Activated CD8-positive, alpha-beta T cell treated with anti-CD3 and anti-CD28 coated beads, Interleukin-2, amount 10 ng/mL, durations not matched to agents 7 days and 5 days (primary cell): ENCODE data around the gene PHYHIPL. TPM values are rescaled to one million over a fixed set of nuclear protein-coding genes. Genes with fewer than 3 reads are reported as not detected.

Experiments used
- ATAC-seq: fragments of 150-1000 bp; cut with Tn5 transposase; one replicate; pipeline ENCODE4 v1.10.0; 2021; ENCODE audit warnings: moderate library complexity
- CTCF ChIA-PET: fragments of 350-600 bp; sonication (Branson Sonifier 250); formaldehyde crosslinking; loops from one replicate; lab custom pipeline; 2021; ENCODE audit warnings: antibody characterized with exemption; lab: Charles Lee
- POLR2A ChIA-PET: fragments of 350-600 bp; sonication (Branson Sonifier 250); formaldehyde crosslinking; loops from one replicate; lab custom pipeline; 2021; ENCODE audit warnings: antibody characterized with exemption; lab: Charles Lee
- DNase-seq: peaks from one replicate; pipeline ENCODE4 v3.0.0-alpha.2; 2020
- H3K27ac Mint-ChIP-seq: one replicate; pipeline ENCODE4 v1.8.0; 2021; ENCODE audit warnings: mild to moderate bottlenecking, mixed read lengths
- H3K27me3 Mint-ChIP-seq: one replicate; pipeline ENCODE4 v1.8.0; 2021; ENCODE audit warnings: low read depth, mixed read lengths
- H3K36me3 Mint-ChIP-seq: one replicate; pipeline ENCODE4 v1.8.0; 2021; ENCODE audit warnings: low read depth, mixed read lengths
- H3K4me1 Mint-ChIP-seq: one replicate; pipeline ENCODE4 v1.8.0; 2021; ENCODE audit warnings: low read depth, mixed read lengths
- H3K4me3 Mint-ChIP-seq: one replicate; pipeline ENCODE4 v1.8.0; 2021; ENCODE audit warnings: mild to moderate bottlenecking, mixed read lengths
- H3K9me3 Mint-ChIP-seq: one replicate; pipeline ENCODE4 v1.8.0; 2022; ENCODE audit warnings: mixed read lengths; ENCODE audit not compliant: insufficient read depth
- total RNA-seq, 2 experiments: library from RNA; stranded (reverse); gene quantifications; one replicate each; pipeline ENCODE4 v1.2.3, GENCODE V29; 2021

PHYHIPL gene
- total RNA-seq, 2 experiments from 2014 or later = not detected

GRCh38 chr10:59240582-59241183 lies 64.2 kb downstream of the PHYHIPL start:
- H3K36me3 Mint-ChIP-seq = no peaks in the 10 kb centered on the region
- H3K4me1 Mint-ChIP-seq = no peaks in the 10 kb centered on the region
- H3K9me3 Mint-ChIP-seq = no peaks in the 10 kb centered on the region
- no peaks in the 10 kb centered on the region for H3K27me3 Mint-ChIP-seq
- ChIA-PET POLR2A (no interaction called here), CTCF (no interaction called here)
- ATAC-seq (no peak), DNase-seq (peak; percentile 21)
- no peak overlapping the region for H3K27ac Mint-ChIP-seq
- H3K4me3 Mint-ChIP-seq = no peak overlapping the region

GRCh38 chr10:59242057-59242456 lies 65.6 kb downstream of the PHYHIPL start:
- Mint-ChIP-seq H3K27me3 (no peaks in the 10 kb centered on the region), H3K36me3 (no peaks in the 10 kb centered on the region), H3K27ac (no peak overlapping the region), H3K9me3 (no peaks in the 10 kb centered on the region), H3K4me3 (no peak overlapping the region), H3K4me1 (no peaks in the 10 kb centered on the region)
- POLR2A ChIA-PET = no interaction called here
- ATAC-seq (no peak), DNase-seq (no peak)
- CTCF ChIA-PET = no interaction called here

GRCh38 chr10:59242991-59243390 lies 66.5 kb downstream of the PHYHIPL start:
- ChIA-PET CTCF (no interaction called here), POLR2A (interaction anchor here (0.6 kb wide), 1 partner anchor 63 kb away, joined by 3 read pairs; no protein-coding TSS in a partner anchor)
- Mint-ChIP-seq H3K27me3 (no peaks in the 10 kb centered on the region), H3K4me3 (no peak overlapping the region), H3K27ac (no peak overlapping the region), H3K36me3 (no peaks in the 10 kb centered on the region), H3K9me3 (no peaks in the 10 kb centered on the region), H3K4me1 (no peaks in the 10 kb centered on the region)
- no peak for ATAC-seq
- DNase-seq = no peak

- ATAC-seq (no peak), DNase-seq (no peak)
- H3K4me1 Mint-ChIP-seq = no peaks in the 10 kb centered on the region
- POLR2A ChIA-PET = interaction anchor here (0.6 kb wide), 1 partner anchor 63 kb away, joined by 3 read pairs; no protein-coding TSS in a partner anchor
- H3K27me3 Mint-ChIP-seq = no peaks in the 10 kb centered on the region
- H3K4me3 Mint-ChIP-seq = no peak overlapping the region
- H3K27ac Mint-ChIP-seq = no peak overlapping the region
- H3K36me3 Mint-ChIP-seq = no peaks in the 10 kb centered on the region
- no peaks in the 10 kb centered on the region for H3K9me3 Mint-ChIP-seq
- CTCF ChIA-PET = no interaction called here
Measured at GRCh38 chr10:59243611-59244195, 67.3 kb downstream of the PHYHIPL start.

- Mint-ChIP-seq H3K27me3 (no peaks in the 10 kb centered on the region), H3K36me3 (no peaks in the 10 kb centered on the region), H3K4me1 (no peaks in the 10 kb centered on the region), H3K9me3 (no peaks in the 10 kb centered on the region), H3K27ac (no peak overlapping the region), H3K4me3 (no peak overlapping the region)
- no peak for ATAC-seq
- ChIA-PET POLR2A (no interaction called here), CTCF (no interaction called here)
- DNase-seq = no peak
Measured at GRCh38 chr10:59244871-59245270, 68.4 kb downstream of the PHYHIPL start.

GRCh38 chr10:59245686-59246085 lies 69.2 kb downstream of the PHYHIPL start:
- H3K27ac Mint-ChIP-seq = no peak overlapping the region

GRCh38 chr10:59252491-59252890 lies 76.0 kb downstream of the PHYHIPL start:
- no peaks in the 10 kb centered on the region for H3K9me3 Mint-ChIP-seq
- ATAC-seq (no peak), DNase-seq (no peak)
- H3K27me3 Mint-ChIP-seq = no peaks in the 10 kb centered on the region
- H3K4me1 Mint-ChIP-seq = no peaks in the 10 kb centered on the region
- no peak overlapping the region for H3K27ac Mint-ChIP-seq
- H3K4me3 Mint-ChIP-seq = no peak overlapping the region
- POLR2A ChIA-PET = no interaction called here
- H3K36me3 Mint-ChIP-seq = no peaks in the 10 kb centered on the region
- CTCF ChIA-PET = no interaction called here

More at GRCh38 chr10:59245686-59246085, 69.2 kb downstream of the PHYHIPL start:
- POLR2A ChIA-PET = no interaction called here
- no peak for ATAC-seq
- DNase-seq = no peak
- H3K4me1 Mint-ChIP-seq = no peaks in the 10 kb centered on the region
- H3K27me3 Mint-ChIP-seq = no peaks in the 10 kb centered on the region
- no peak overlapping the region for H3K4me3 Mint-ChIP-seq
- H3K9me3 Mint-ChIP-seq = no peaks in the 10 kb centered on the region
- H3K36me3 Mint-ChIP-seq = no peaks in the 10 kb centered on the region
- CTCF ChIA-PET = no interaction called here

GRCh38 chr10:59255463-59255862 lies 79.0 kb downstream of the PHYHIPL start:
- Mint-ChIP-seq H3K27me3 (no peaks in the 10 kb centered on the region), H3K27ac (no peak overlapping the region), H3K4me1 (no peaks in the 10 kb centered on the region), H3K9me3 (no peaks in the 10 kb centered on the region), H3K4me3 (no peak overlapping the region), H3K36me3 (no peaks in the 10 kb centered on the region)
- POLR2A ChIA-PET = no interaction called here
- DNase-seq (no peak), ATAC-seq (no peak)
- CTCF ChIA-PET = no interaction called here

GRCh38 chr10:59257224-59257623 lies 80.8 kb downstream of the PHYHIPL start:
- no peak for DNase-seq
- H3K27me3 Mint-ChIP-seq = no peaks in the 10 kb centered on the region
- H3K4me1 Mint-ChIP-seq = no peaks in the 10 kb centered on the region
- H3K27ac Mint-ChIP-seq = no peak overlapping the region
- no peak overlapping the region for H3K4me3 Mint-ChIP-seq
- H3K9me3 Mint-ChIP-seq = no peaks in the 10 kb centered on the region
- ChIA-PET CTCF (no interaction called here), POLR2A (no interaction called here)
- no peaks in the 10 kb centered on the region for H3K36me3 Mint-ChIP-seq
- ATAC-seq = no peak

- Mint-ChIP-seq H3K4me3 (no peak overlapping the region), H3K36me3 (no peaks in the 10 kb centered on the region), H3K4me1 (no peaks in the 10 kb centered on the region), H3K9me3 (no peaks in the 10 kb centered on the region), H3K27me3 (no peaks in the 10 kb centered on the region), H3K27ac (no peak overlapping the region)
- no peak for DNase-seq
- POLR2A ChIA-PET = no interaction called here
- CTCF ChIA-PET = no interaction called here
- no peak for ATAC-seq
Measured at GRCh38 chr10:59258890-59259289, 82.4 kb downstream of the PHYHIPL start.

GRCh38 chr10:59265141-59265540 lies 88.7 kb downstream of the PHYHIPL start:
- H3K36me3 Mint-ChIP-seq = no peaks in the 10 kb centered on the region
- ATAC-seq (no peak), DNase-seq (no peak)
- ChIA-PET POLR2A (no interaction called here), CTCF (no interaction called here)
- no peak overlapping the region for H3K4me3 Mint-ChIP-seq
- H3K9me3 Mint-ChIP-seq = no peaks in the 10 kb centered on the region
- no peaks in the 10 kb centered on the region for H3K27me3 Mint-ChIP-seq
- H3K4me1 Mint-ChIP-seq = no peaks in the 10 kb centered on the region
- no peak overlapping the region for H3K27ac Mint-ChIP-seq

- no peaks in the 10 kb centered on the region for H3K27me3 Mint-ChIP-seq
- H3K4me3 Mint-ChIP-seq = no peak overlapping the region
- no peaks in the 10 kb centered on the region for H3K36me3 Mint-ChIP-seq
- POLR2A ChIA-PET = no interaction called here
- ATAC-seq (no peak), DNase-seq (no peak)
- H3K4me1 Mint-ChIP-seq = no peaks in the 10 kb centered on the region
- no peak overlapping the region for H3K27ac Mint-ChIP-seq
- H3K9me3 Mint-ChIP-seq = no peaks in the 10 kb centered on the region
- CTCF ChIA-PET = no interaction called here
Measured at GRCh38 chr10:59266321-59266720, 89.9 kb downstream of the PHYHIPL start.
